Measurements from ENCODE around the gene PRAMEF11. TPM values are rescaled to one million over a fixed set of nuclear protein-coding genes. Genes with fewer than 3 reads are reported as not detected.
"Not testable (repeated sequence)": the region's sequence is repeated elsewhere in the genome, so short reads cannot be mapped to it uniquely, and the experiment has no call there.

Gene PRAMEF11
- total RNA-seq, result not detected in 2 replicates
- polyA plus RNA-seq, result not detected in 2 replicates

- not testable (repeated sequence) for H3K27ac ChIP-seq; H3K9me3 ChIP-seq (ENCODE audit: low read depth); DNase-seq (ENCODE audit: low read depth in 1 of 2, low spot score in 1 of 2); H3K4me3 ChIP-seq; H3K4me1 ChIP-seq (ENCODE audit: low read depth); H3K27me3 ChIP-seq; H3K36me3 ChIP-seq
Measured at GRCh38 chr1:12831310-12831709, at the start of gene PRAMEF11. TSS of gene PRAMEF11 (minus strand) at chr1:12831410. CDS start at chr1:12828789, 2,621 bp downstream.

GRCh38 chr1:12878453-12878852 lies 47.2 kb upstream of the PRAMEF11 start:
- not testable (repeated sequence) for H3K4me1 ChIP-seq (ENCODE audit: low read depth); H3K27me3 ChIP-seq; DNase-seq (ENCODE audit: low read depth in 1 of 2, low spot score in 1 of 2); H3K27ac ChIP-seq; H3K4me3 ChIP-seq; H3K9me3 ChIP-seq (ENCODE audit: low read depth); H3K36me3 ChIP-seq

DNA sequence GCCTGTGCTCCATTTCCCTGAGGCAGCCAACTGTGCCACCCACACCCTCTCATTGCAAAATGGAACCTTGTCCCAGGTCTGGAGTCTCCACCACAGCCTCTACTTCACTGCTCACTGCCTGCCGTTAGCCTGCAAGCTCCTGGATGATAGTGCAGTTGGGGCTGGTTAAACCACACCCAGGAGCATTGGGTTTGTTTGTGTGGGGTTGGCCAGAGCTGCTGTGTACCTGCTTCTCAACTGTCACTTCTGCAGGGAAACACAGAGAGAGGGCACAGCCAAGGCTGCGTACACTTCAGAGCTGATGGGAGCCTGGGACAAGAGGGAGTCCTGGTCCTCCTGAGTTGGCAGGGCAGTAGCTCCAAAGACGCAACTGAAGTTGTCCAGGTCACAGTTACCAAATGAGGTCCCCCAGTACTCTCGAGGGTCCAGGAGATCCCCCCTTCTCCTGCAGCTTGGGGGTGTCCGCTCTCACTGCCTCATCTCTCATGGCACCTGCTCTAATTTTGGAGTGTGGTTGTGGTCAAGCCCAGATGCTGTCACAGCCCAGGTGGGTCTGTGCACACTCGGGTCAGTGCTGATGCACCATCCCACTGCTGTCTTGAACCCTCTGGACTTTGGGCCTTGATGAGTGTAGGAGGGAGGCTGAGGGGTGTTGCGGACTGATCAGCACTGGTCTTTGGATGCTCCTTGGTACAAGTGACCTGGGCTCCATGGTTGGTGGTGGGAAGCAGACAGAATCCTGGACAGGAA lies 32.1 kb upstream of the PRAMEF11 start:
- H3K27ac ChIP-seq; H3K4me3 ChIP-seq; H3K27me3 ChIP-seq; H3K36me3 ChIP-seq; DNase-seq (ENCODE audit: low read depth in 1 of 2, low spot score in 1 of 2); H3K4me1 ChIP-seq (ENCODE audit: low read depth); H3K9me3 ChIP-seq (ENCODE audit: low read depth): not testable (repeated sequence)

DNA sequence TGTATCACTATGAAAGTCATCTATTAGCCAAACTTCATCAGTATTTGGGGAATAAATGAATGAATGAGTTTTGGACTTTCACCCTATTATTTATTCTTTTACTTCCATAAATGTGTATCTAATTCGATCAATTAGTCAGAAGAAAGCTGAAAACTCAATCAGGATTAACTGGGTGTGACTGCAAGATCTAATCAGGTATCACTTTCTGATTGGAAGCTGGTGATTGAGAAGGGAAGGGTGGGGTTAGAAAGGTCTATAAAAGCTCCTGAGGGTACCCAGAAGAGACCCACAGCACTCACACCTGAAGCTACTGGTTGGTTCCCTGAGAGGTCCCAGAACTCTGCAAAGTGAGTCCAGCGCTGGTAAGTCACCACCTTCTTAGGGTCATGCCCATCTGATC lies 25.6 kb upstream of the PRAMEF11 start, which contains the start of gene PRAMEF2:
TSS of gene PRAMEF2 (plus strand) at position 301 of the 400 bp plus-strand sequence. CDS start 1,924 bp downstream, outside the sequence.
- H3K27me3 ChIP-seq; H3K4me1 ChIP-seq (ENCODE audit: low read depth); H3K36me3 ChIP-seq; H3K27ac ChIP-seq; DNase-seq (ENCODE audit: low read depth in 1 of 2, low spot score in 1 of 2); H3K9me3 ChIP-seq (ENCODE audit: low read depth); H3K4me3 ChIP-seq: not testable (repeated sequence)

GRCh38 chr1:12851779-12852178 lies 20.6 kb upstream of the PRAMEF11 start:
- no peak for DNase-seq (ENCODE audit: low read depth in 1 of 2, low spot score in 1 of 2)
- TF ChIP-seq, protein P1, sequence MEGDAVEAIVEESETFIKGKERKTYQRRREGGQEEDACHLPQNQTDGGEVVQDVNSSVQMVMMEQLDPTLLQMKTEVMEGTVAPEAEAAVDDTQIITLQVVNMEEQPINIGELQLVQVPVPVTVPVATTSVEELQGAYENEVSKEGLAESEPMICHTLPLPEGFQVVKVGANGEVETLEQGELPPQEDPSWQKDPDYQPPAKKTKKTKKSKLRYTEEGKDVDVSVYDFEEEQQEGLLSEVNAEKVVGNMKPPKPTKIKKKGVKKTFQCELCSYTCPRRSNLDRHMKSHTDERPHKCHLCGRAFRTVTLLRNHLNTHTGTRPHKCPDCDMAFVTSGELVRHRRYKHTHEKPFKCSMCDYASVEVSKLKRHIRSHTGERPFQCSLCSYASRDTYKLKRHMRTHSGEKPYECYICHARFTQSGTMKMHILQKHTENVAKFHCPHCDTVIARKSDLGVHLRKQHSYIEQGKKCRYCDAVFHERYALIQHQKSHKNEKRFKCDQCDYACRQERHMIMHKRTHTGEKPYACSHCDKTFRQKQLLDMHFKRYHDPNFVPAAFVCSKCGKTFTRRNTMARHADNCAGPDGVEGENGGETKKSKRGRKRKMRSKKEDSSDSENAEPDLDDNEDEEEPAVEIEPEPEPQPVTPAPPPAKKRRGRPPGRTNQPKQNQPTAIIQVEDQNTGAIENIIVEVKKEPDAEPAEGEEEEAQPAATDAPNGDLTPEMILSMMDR (IDR thresholded peaks at IDR 0.05; ENCODE audit: low read depth, low read length), result no peak
- H3K4me3 ChIP-seq, result no peak overlapping the region
- H3K4me1 ChIP-seq (ENCODE audit: low read depth), result no peaks in the 10 kb centered on the region
- no peak overlapping the region for H3K27ac ChIP-seq
- no peaks in the 10 kb centered on the region for H3K9me3 ChIP-seq (ENCODE audit: low read depth)
- H3K27me3 ChIP-seq, result no peaks in the 10 kb centered on the region
- H3K36me3 ChIP-seq, result no peaks in the 10 kb centered on the region

DNA sequence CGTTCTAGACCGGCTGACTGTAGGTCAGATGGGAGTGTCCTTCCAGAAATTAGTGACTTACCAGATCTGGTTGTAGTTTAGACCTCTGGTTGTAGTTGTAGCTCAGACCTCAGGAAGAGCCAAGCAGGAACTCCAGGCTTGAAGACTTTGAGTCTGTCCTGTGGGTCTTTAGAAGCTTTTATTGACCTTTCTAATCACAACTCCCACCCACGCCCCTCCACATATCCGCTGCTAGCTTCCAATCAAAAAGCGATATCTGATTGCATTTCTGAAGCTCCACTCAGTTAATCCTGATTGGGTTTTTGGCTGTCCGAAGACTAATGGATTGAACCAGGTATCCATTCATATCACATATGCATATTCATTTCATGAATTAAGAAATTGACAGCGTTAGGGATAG lies 17.4 kb upstream of the PRAMEF11 start, which contains the start of gene HNRNPCL1:
TSS of gene HNRNPCL1 (minus strand) at position 101 of the 400 bp plus-strand sequence. CDS start 431 bp downstream, outside the sequence.
- not testable (repeated sequence) for H3K9me3 ChIP-seq (ENCODE audit: low read depth); DNase-seq (ENCODE audit: low read depth in 1 of 2, low spot score in 1 of 2); H3K4me3 ChIP-seq; H3K4me1 ChIP-seq (ENCODE audit: low read depth); H3K27ac ChIP-seq; H3K27me3 ChIP-seq; H3K36me3 ChIP-seq

DNA sequence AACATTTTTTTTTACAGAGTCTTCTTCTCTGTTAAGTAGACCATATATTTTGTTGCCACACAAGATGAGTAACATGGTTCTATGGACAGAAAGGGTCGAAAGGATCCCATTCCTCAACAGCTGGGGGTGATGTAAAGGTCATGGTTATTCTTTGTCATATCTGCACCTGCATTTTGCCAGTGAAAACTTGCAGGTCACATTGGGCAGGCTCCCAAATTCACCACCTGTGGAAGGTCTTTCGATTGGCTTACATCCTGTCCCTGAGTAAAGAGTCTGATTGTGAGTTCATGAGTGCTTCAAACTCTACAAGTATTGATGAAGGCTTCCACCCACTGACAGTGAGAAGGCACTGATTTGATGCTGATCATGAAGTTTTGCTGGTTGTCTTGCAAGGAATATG lies 2.0 kb upstream of the PRAMEF11 start:
- not testable (repeated sequence) for H3K9me3 ChIP-seq (ENCODE audit: low read depth); DNase-seq (ENCODE audit: low read depth in 1 of 2, low spot score in 1 of 2); H3K4me1 ChIP-seq (ENCODE audit: low read depth); H3K4me3 ChIP-seq; H3K27ac ChIP-seq; H3K27me3 ChIP-seq; H3K36me3 ChIP-seq

- H3K4me3 ChIP-seq; H3K9me3 ChIP-seq (ENCODE audit: low read depth); H3K27ac ChIP-seq; H3K4me1 ChIP-seq (ENCODE audit: low read depth); H3K36me3 ChIP-seq; H3K27me3 ChIP-seq; DNase-seq (ENCODE audit: low read depth in 1 of 2, low spot score in 1 of 2): not testable (repeated sequence)
Measured at GRCh38 chr1:12819061-12819460, 12.1 kb downstream of the PRAMEF11 start.

- Histone ChIP-seq H3K9me3 (ENCODE audit: low read depth) (no peaks in the 10 kb centered on the region), H3K36me3 (no peaks in the 10 kb centered on the region), H3K27me3 (no peaks in the 10 kb centered on the region), H3K4me1 (ENCODE audit: low read depth) (no peaks in the 10 kb centered on the region), H3K4me3 (no peak overlapping the region), H3K27ac (no peak overlapping the region)
- TF ChIP-seq, protein P1 (IDR thresholded peaks at IDR 0.05; ENCODE audit: low read depth, low read length), result no peak
- no peak for DNase-seq (ENCODE audit: low read depth in 1 of 2, low spot score in 1 of 2)
Measured at GRCh38 chr1:12811409-12811784, 19.8 kb downstream of the PRAMEF11 start.
